HUDEP-2 (cell line): ENCODE results near the gene MXI1.

Source experiments
- DNase-seq, 76 experiments: peaks; one replicate each; lab custom pipeline; 2025; ENCODE audit not compliant: unreplicated experiment in 76 of 76; lab: John Stamatoyannopoulos, UW

Gene MXI1

GRCh38 chr10:110335314-110336064, 128.1 kb downstream of the MXI1 start:
- DNase-seq: no peak

- no peak for DNase-seq
These were observed 128.8 kb downstream of the MXI1 start for GRCh38 chr10:110336111-110336721.
